Karpas-422 (cell line): Measurements from ENCODE around the gene SSH2. TPM values are rescaled to one million over a fixed set of nuclear protein-coding genes. Genes with fewer than 3 reads are reported as not detected.
A peak's percentile ranks its signal among the peaks of the same experiment; 100 is the strongest.

Source experiments
- DNase-seq: peaks from one replicate; pipeline ENCODE4 v3.0.0-alpha.2; 2015
- H2AFZ ChIP-seq: fragments of 200-600 bp; sonication (generic); 2 replicates; pipeline ENCODE4 v1.6.1; 2014; ENCODE audit warnings: antibody characterized with exemption, low read length, mixed read lengths
- H3K27ac ChIP-seq: fragments of 200-600 bp; sonication (generic); 2 replicates; pipeline ENCODE4 v1.5.1; 2014; ENCODE audit warnings: mild to moderate bottlenecking, low read length, moderate library complexity
- H3K27me3 ChIP-seq: fragments of 200-600 bp; sonication (generic); 2 replicates; pipeline ENCODE4 v1.6.1; 2014; ENCODE audit warnings: low read length, mixed read lengths
- H3K36me3 ChIP-seq: fragments of 200-600 bp; sonication (generic); 2 replicates; pipeline ENCODE4 v1.6.1; 2014; ENCODE audit warnings: low read length, mixed read lengths; ENCODE audit not compliant: insufficient read depth
- H3K4me1 ChIP-seq: fragments of 200-600 bp; sonication (generic); 2 replicates; pipeline ENCODE4 v1.6.1; 2014; ENCODE audit warnings: mild to moderate bottlenecking, low read length, mixed read lengths
- H3K4me2 ChIP-seq: fragments of 200-600 bp; sonication (generic); 2 replicates; pipeline ENCODE4 v1.6.1; 2014; ENCODE audit warnings: low read length, low read depth, mild to moderate bottlenecking; ENCODE audit not compliant: poor library complexity, severe bottlenecking
- H3K4me3 ChIP-seq: fragments of 200-600 bp; sonication (generic); 2 replicates; pipeline ENCODE4 v1.5.1; 2014; ENCODE audit warnings: mild to moderate bottlenecking, antibody characterized with exemption, low read length, mixed read lengths
- H3K79me2 ChIP-seq: fragments of 200-600 bp; sonication (generic); 2 replicates; pipeline ENCODE4 v1.6.1; 2014; ENCODE audit warnings: mild to moderate bottlenecking, low read length, mixed read lengths
- H3K9ac ChIP-seq: fragments of 200-600 bp; sonication (generic); 2 replicates; pipeline ENCODE4 v1.6.0; 2014; ENCODE audit warnings: low read length
- H3K9me2 ChIP-seq: fragments of 200-600 bp; sonication (generic), shearing (Covaris generic); replicated peaks from 2 replicates; pipeline ENCODE4 v1.6.0; 2014; ENCODE audit warnings: mild to moderate bottlenecking, low read length, moderate library complexity; ENCODE audit not compliant: insufficient read depth
- H3K9me3 ChIP-seq: fragments of 300-700, 200-600 bp; sonication (generic); 2 replicates; pipeline ENCODE4 v1.6.1; 2014; ENCODE audit warnings: low read length, mixed read lengths
- H4K20me1 ChIP-seq: fragments of 200-600 bp; sonication (generic); 2 replicates; pipeline ENCODE4 v1.6.1; 2014; ENCODE audit warnings: mild to moderate bottlenecking, antibody characterized with exemption, low read length, low read depth; ENCODE audit not compliant: insufficient read depth
- total RNA-seq: library from RNA; depleted of rRNA; stranded (reverse); fragments of >200 nt; shearing (Covaris generic); gene quantifications from 2 replicates; pipeline ENCODE4 v1.2.3, GENCODE V29; 2014; ENCODE audit warnings: low replicate concordance

Gene SSH2
- total RNA-seq, 1 experiment from 2014 or later = 53.9 TPM

- Histone ChIP-seq H4K20me1 (no peaks in the 10 kb centered on the region), H3K9ac (peak overlapping the region; percentile 57), H3K4me2 (peak overlapping the region; percentile 74), H3K79me2 (peaks cover 54% of the 10 kb centered on the region), H3K9me3 (no peaks in the 10 kb centered on the region), H3K36me3 (no peaks in the 10 kb centered on the region), H2AFZ (peak overlapping the region; percentile 25; the same call in 1 of the 2 replicates), H3K9me2 (no peaks in the 10 kb centered on the region), H3K4me3 (peak overlapping the region; percentile 35), H3K4me1 (peaks cover 42% of the 10 kb centered on the region), H3K27me3 (no peaks in the 10 kb centered on the region), H3K27ac (peak overlapping the region; percentile 95)
- peak; percentile 71 for DNase-seq
These were observed 93.4 kb downstream of the SSH2 start for GRCh38 chr17:29836643-29837042.

- DNase-seq = peak; percentile 80
- H3K4me2 ChIP-seq = peak overlapping the region; percentile 74
- no peaks in the 10 kb centered on the region for H4K20me1 ChIP-seq
- H3K9me2 ChIP-seq = no peaks in the 10 kb centered on the region
- 0 out of 2 replicates have a peak overlapping the region, but pooled peaks have one; percentile 70 for H2AFZ ChIP-seq
- H3K27me3 ChIP-seq = no peaks in the 10 kb centered on the region
- H3K9ac ChIP-seq = peak overlapping the region; percentile 83
- H3K27ac ChIP-seq = peak overlapping the region; percentile 95
- no peaks in the 10 kb centered on the region for H3K9me3 ChIP-seq
- no peaks in the 10 kb centered on the region for H3K36me3 ChIP-seq
- peaks cover 52% of the 10 kb centered on the region for H3K4me1 ChIP-seq
- peaks cover 58% of the 10 kb centered on the region for H3K79me2 ChIP-seq
- H3K4me3 ChIP-seq = peak overlapping the region; percentile 75
These were observed 94.3 kb downstream of the SSH2 start for GRCh38 chr17:29835435-29836351.

- H3K4me3 ChIP-seq = no peak overlapping the region
- H3K4me2 ChIP-seq = peak overlapping the region; percentile 74
- peaks cover 66% of the 10 kb centered on the region for H3K79me2 ChIP-seq
- no peaks in the 10 kb centered on the region for H3K9me2 ChIP-seq
- H3K27ac ChIP-seq = peak overlapping the region; percentile 95; the same call in 1 of the 2 replicates
- no peaks in the 10 kb centered on the region for H3K27me3 ChIP-seq
- H3K9ac ChIP-seq = no peak overlapping the region
- H3K4me1 ChIP-seq = peaks cover 57% of the 10 kb centered on the region
- no peaks in the 10 kb centered on the region for H3K9me3 ChIP-seq
- H4K20me1 ChIP-seq = no peaks in the 10 kb centered on the region
- DNase-seq = no peak
- H2AFZ ChIP-seq = no peak overlapping the region
- H3K36me3 ChIP-seq = no peaks in the 10 kb centered on the region
These were observed 96.2 kb downstream of the SSH2 start for GRCh38 chr17:29833801-29834200.

- no peaks in the 10 kb centered on the region for H3K27me3 ChIP-seq
- no peak overlapping the region for H3K4me2 ChIP-seq
- H3K79me2 ChIP-seq = peaks cover 81% of the 10 kb centered on the region
- H3K36me3 ChIP-seq = no peaks in the 10 kb centered on the region; the same call in 1 of the 2 replicates
- H3K9me2 ChIP-seq = no peaks in the 10 kb centered on the region
- no peaks in the 10 kb centered on the region for H4K20me1 ChIP-seq
- no peaks in the 10 kb centered on the region for H3K9me3 ChIP-seq
- DNase-seq = no peak
- no peak overlapping the region for H3K27ac ChIP-seq
- no peak overlapping the region for H3K4me3 ChIP-seq
- H2AFZ ChIP-seq = no peak overlapping the region
- H3K4me1 ChIP-seq = peaks cover 31% of the 10 kb centered on the region
- no peak overlapping the region for H3K9ac ChIP-seq
These were observed 101.2 kb downstream of the SSH2 start for GRCh38 chr17:29828676-29829284.

GRCh38 chr17:29827179-29827578, 102.8 kb downstream of the SSH2 start:
- no peak overlapping the region for H3K4me3 ChIP-seq
- H2AFZ ChIP-seq = no peak overlapping the region
- no peaks in the 10 kb centered on the region for H3K27me3 ChIP-seq
- H3K27ac ChIP-seq = no peak overlapping the region
- DNase-seq = no peak
- H4K20me1 ChIP-seq = no peaks in the 10 kb centered on the region
- H3K9me2 ChIP-seq = no peaks in the 10 kb centered on the region
- no peaks in the 10 kb centered on the region for H3K9me3 ChIP-seq
- H3K79me2 ChIP-seq = peaks cover 82% of the 10 kb centered on the region
- H3K4me1 ChIP-seq = peaks cover 30% of the 10 kb centered on the region
- H3K4me2 ChIP-seq = no peak overlapping the region
- H3K36me3 ChIP-seq = no peaks in the 10 kb centered on the region; the same call in 1 of the 2 replicates
- H3K9ac ChIP-seq = no peak overlapping the region

GRCh38 chr17:29826114-29826692, 103.8 kb downstream of the SSH2 start:
- Histone ChIP-seq H3K79me2 (peaks cover 82% of the 10 kb centered on the region), H3K4me2 (no peak overlapping the region)

GRCh38 chr17:29825604-29826003, 104.4 kb downstream of the SSH2 start:
- Histone ChIP-seq H3K27me3 (no peaks in the 10 kb centered on the region), H3K27ac (no peak overlapping the region), H2AFZ (no peak overlapping the region), H4K20me1 (no peaks in the 10 kb centered on the region), H3K36me3 (no peaks in the 10 kb centered on the region; the same call in 1 of the 2 replicates), H3K9me2 (no peaks in the 10 kb centered on the region), H3K9ac (no peak overlapping the region), H3K79me2 (peaks cover 82% of the 10 kb centered on the region), H3K9me3 (no peaks in the 10 kb centered on the region), H3K4me3 (no peak overlapping the region), H3K4me2 (no peak overlapping the region), H3K4me1 (peaks cover 18% of the 10 kb centered on the region)
- no peak for DNase-seq

More at GRCh38 chr17:29826114-29826692, 103.8 kb downstream of the SSH2 start:
- Histone ChIP-seq H3K36me3 (no peaks in the 10 kb centered on the region; the same call in 1 of the 2 replicates), H3K27me3 (no peaks in the 10 kb centered on the region), H2AFZ (no peak overlapping the region), H3K9me3 (no peaks in the 10 kb centered on the region), H3K9ac (no peak overlapping the region), H4K20me1 (no peaks in the 10 kb centered on the region), H3K4me3 (no peak overlapping the region), H3K27ac (no peak overlapping the region), H3K4me1 (peaks cover 20% of the 10 kb centered on the region), H3K9me2 (no peaks in the 10 kb centered on the region)
- no peak for DNase-seq

- peaks cover 14% of the 10 kb centered on the region for H3K4me1 ChIP-seq
- no peak overlapping the region for H3K4me2 ChIP-seq
- DNase-seq = no peak
These were observed 108.1 kb downstream of the SSH2 start for GRCh38 chr17:29821897-29822296.

More at GRCh38 chr17:29821897-29822296, 108.1 kb downstream of the SSH2 start:
- no peak overlapping the region for H3K9ac ChIP-seq
- H4K20me1 ChIP-seq = no peaks in the 10 kb centered on the region
- no peak overlapping the region for H3K4me3 ChIP-seq
- peaks cover 75% of the 10 kb centered on the region for H3K79me2 ChIP-seq
- H3K9me2 ChIP-seq = no peaks in the 10 kb centered on the region
- H3K36me3 ChIP-seq = no peaks in the 10 kb centered on the region
- H3K9me3 ChIP-seq = no peaks in the 10 kb centered on the region
- no peaks in the 10 kb centered on the region for H3K27me3 ChIP-seq
- no peak overlapping the region for H2AFZ ChIP-seq
- H3K27ac ChIP-seq = no peak overlapping the region
